DND-41 (cell line): ENCODE data around the gene STAG1.

Experiments used
- EZH2 ChIP-seq: IDR thresholded peaks from 3 replicates; pipeline ENCODE4 v1.6.1; 2012; ENCODE audit warnings: borderline replicate concordance, low read depth, mild to moderate bottlenecking, moderate library complexity, low read length, inconsistent platforms; ENCODE audit not compliant: severe bottlenecking
- TF ChIP-seq, protein P1 (sequence below): IDR thresholded peaks from 2 replicates; pipeline ENCODE4 v1.5.1; 2012; ENCODE audit warnings: borderline replicate concordance, low read length, moderate library complexity, mild to moderate bottlenecking; ENCODE audit not compliant: poor library complexity, severe bottlenecking; ENCODE audit errors: extremely low read depth

DNA sequence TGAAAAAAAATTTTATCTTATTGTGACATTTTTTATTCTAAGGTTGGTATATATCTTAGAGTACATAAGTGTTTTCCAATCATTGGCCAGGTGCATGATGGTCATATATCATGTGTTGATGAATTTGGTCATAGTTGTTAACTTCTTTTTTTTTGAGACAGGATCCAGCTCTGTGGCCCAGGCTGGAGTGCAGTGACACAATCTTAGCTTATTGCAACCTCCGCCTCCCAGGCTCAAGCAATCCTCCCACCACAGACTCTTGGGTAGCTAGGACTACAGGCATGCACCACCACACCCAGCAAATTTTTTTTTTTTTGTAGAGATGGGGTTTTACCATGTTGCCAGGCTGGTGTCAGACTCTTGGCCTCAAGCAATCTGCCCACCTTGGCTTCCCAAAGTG is 458.0 kb downstream of the STAG1 start:
- TF ChIP-seq, protein P1, sequence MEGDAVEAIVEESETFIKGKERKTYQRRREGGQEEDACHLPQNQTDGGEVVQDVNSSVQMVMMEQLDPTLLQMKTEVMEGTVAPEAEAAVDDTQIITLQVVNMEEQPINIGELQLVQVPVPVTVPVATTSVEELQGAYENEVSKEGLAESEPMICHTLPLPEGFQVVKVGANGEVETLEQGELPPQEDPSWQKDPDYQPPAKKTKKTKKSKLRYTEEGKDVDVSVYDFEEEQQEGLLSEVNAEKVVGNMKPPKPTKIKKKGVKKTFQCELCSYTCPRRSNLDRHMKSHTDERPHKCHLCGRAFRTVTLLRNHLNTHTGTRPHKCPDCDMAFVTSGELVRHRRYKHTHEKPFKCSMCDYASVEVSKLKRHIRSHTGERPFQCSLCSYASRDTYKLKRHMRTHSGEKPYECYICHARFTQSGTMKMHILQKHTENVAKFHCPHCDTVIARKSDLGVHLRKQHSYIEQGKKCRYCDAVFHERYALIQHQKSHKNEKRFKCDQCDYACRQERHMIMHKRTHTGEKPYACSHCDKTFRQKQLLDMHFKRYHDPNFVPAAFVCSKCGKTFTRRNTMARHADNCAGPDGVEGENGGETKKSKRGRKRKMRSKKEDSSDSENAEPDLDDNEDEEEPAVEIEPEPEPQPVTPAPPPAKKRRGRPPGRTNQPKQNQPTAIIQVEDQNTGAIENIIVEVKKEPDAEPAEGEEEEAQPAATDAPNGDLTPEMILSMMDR, result no peak
- no peak for TF ChIP-seq EZH2
